ENCODE measurements around the gene CHMP6. TPM values are rescaled to one million over a fixed set of nuclear protein-coding genes. Genes with fewer than 3 reads are reported as not detected.

Gene CHMP6
- total RNA-seq, 1 experiment from 2014 or later: 22.0 TPM

DNA sequence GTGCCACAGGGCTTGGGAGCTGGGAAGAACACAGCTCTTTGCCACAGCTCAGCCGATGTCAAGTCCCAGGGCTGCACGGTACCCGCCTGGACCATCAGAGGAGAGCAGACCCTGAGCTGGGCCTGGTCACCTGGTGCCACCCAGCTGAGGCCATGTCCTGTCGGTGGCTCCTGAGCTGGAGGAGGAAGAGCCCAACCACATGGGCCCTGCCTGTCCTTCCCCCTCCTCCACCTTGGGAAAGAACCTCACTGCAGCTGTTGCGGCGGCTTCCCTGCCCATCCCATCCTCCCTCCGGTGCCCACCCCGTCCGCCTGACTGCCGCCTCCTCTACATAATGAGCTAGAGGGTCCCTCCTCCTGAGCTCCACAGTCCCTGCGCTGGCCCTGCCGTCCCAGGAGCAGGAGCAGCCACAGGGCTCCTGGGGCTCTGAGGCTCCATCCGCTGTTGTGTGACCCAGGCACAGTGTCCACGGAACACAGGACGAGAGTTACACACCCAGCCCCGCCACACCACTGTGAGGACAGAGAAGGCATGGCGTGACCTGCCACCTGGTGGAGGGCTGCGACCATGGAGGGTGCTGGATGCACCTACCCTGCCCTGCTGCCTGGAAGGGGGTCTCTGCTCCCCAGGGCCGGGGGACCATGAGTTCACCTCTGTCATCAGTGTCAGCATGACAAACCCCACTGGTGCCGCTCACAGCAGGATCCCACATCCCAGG lies 21.4 kb upstream of the CHMP6 start:
- no peaks in the 10 kb centered on the region for H3K9me3 ChIP-seq (ENCODE audit: control insufficient read depth in 1 of 2, insufficient read depth in 1 of 2, low read depth in 1 of 2, low read length in 2 of 2)
- POLR2A ChIA-PET: no interaction called here
- no peak overlapping the region for H3K4me3 ChIP-seq (replicated peaks in 1 of 2; ENCODE audit: low read depth in 1 of 2, low read length in 2 of 2)
- no peaks in the 10 kb centered on the region for H3K79me2 ChIP-seq (ENCODE audit: insufficient read depth, low read length)
- H3K9ac ChIP-seq (ENCODE audit: low read length): no peak overlapping the region
- peak; percentile 78 for ATAC-seq
- intact Hi-C loops (cut with micrococcal nuclease): loop anchor here (1.0 kb wide), 1 partner anchor 543 kb away; no protein-coding TSS in a partner anchor
- no peak overlapping the region for H2AFZ ChIP-seq (ENCODE audit: low read depth, low read length, poor library complexity, severe bottlenecking)
- BruUV-seq (replicated peaks): no TSS peak
- H3K27ac ChIP-seq (ENCODE audit: low read depth, low read length): no peak overlapping the region
- TF ChIP-seq SIN3A (IDR thresholded peaks at IDR 0.05; ENCODE audit: low read depth) (no peak), EZH2 (IDR thresholded peaks at IDR 0.05) (no peak), RAD21 (IDR thresholded peaks at IDR 0.05; ENCODE audit: low read depth) (peak; percentile 88)
- TF ChIP-seq, protein P1, sequence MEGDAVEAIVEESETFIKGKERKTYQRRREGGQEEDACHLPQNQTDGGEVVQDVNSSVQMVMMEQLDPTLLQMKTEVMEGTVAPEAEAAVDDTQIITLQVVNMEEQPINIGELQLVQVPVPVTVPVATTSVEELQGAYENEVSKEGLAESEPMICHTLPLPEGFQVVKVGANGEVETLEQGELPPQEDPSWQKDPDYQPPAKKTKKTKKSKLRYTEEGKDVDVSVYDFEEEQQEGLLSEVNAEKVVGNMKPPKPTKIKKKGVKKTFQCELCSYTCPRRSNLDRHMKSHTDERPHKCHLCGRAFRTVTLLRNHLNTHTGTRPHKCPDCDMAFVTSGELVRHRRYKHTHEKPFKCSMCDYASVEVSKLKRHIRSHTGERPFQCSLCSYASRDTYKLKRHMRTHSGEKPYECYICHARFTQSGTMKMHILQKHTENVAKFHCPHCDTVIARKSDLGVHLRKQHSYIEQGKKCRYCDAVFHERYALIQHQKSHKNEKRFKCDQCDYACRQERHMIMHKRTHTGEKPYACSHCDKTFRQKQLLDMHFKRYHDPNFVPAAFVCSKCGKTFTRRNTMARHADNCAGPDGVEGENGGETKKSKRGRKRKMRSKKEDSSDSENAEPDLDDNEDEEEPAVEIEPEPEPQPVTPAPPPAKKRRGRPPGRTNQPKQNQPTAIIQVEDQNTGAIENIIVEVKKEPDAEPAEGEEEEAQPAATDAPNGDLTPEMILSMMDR (IDR thresholded peaks at IDR 0.05 in 2 of 3, conservative IDR thresholded peaks at IDR 0.05 in 1 of 3; ENCODE audit: borderline replicate concordance in 1 of 3, insufficient read depth in 1 of 3, low read depth in 2 of 3, low read length in 2 of 3): peak; percentile 67 to 75 (median 70)
- no peaks in the 10 kb centered on the region for H3K4me1 ChIP-seq (ENCODE audit: control insufficient read depth in 1 of 2, insufficient read depth in 2 of 2, low read length in 2 of 2)
- RAD21 ChIA-PET (ENCODE audit: low non-redundant PET in 1 of 2, low total read pairs in 2 of 2, uncharacterized antibody in 2 of 2, unreplicated experiment in 2 of 2): interaction anchor here in 1 of 2 experiments (2.1 kb wide), 1 partner anchor 543 kb away, joined by 6 read pairs; no protein-coding TSS in a partner anchor
- H4K20me1 ChIP-seq (ENCODE audit: insufficient read depth): no peaks in the 10 kb centered on the region
- DNase-seq (ENCODE audit: low read depth, low spot score): no peak
- CTCF ChIA-PET: interaction anchor here (0.9 to 1.9 kb wide), 5 partner anchors 9 to 546 kb away, joined by 3 to 16 read pairs (median 3); no protein-coding TSS in a partner anchor
- H3K4me2 ChIP-seq (ENCODE audit: low read length): no peak overlapping the region
- H3K36me3 ChIP-seq (ENCODE audit: control insufficient read depth in 1 of 2, insufficient read depth in 2 of 2, low read length in 2 of 2): no peaks in the 10 kb centered on the region
- H3K9me2 ChIP-seq (ENCODE audit: insufficient read depth): no peaks in the 10 kb centered on the region
- no peaks in the 10 kb centered on the region for H3K27me3 ChIP-seq (ENCODE audit: insufficient read depth, low read length)
